A673 (cell line): ENCODE results near the gene LRRC42.

Source experiments
- EZH2 ChIP-seq: fragments of 200-600 bp; sonication (generic); IDR thresholded peaks from 2 replicates; pipeline ENCODE4 v1.6.1; 2017; ENCODE audit warnings: borderline replicate concordance, low read depth, mild to moderate bottlenecking, mixed read lengths, antibody characterized with exemption, low read length; ENCODE audit not compliant: poor library complexity, severe bottlenecking
- TF ChIP-seq, protein P1 (sequence below): fragments of 300-800, 200-600 bp; sonication (generic); conservative IDR thresholded peaks from 2 replicates; pipeline ENCODE4 v1.5.1; 2017; ENCODE audit warnings: low read depth, mild to moderate bottlenecking, antibody characterized with exemption, low read length, moderate library complexity, mixed read lengths

- no peak for TF ChIP-seq EZH2
- TF ChIP-seq, protein P1, sequence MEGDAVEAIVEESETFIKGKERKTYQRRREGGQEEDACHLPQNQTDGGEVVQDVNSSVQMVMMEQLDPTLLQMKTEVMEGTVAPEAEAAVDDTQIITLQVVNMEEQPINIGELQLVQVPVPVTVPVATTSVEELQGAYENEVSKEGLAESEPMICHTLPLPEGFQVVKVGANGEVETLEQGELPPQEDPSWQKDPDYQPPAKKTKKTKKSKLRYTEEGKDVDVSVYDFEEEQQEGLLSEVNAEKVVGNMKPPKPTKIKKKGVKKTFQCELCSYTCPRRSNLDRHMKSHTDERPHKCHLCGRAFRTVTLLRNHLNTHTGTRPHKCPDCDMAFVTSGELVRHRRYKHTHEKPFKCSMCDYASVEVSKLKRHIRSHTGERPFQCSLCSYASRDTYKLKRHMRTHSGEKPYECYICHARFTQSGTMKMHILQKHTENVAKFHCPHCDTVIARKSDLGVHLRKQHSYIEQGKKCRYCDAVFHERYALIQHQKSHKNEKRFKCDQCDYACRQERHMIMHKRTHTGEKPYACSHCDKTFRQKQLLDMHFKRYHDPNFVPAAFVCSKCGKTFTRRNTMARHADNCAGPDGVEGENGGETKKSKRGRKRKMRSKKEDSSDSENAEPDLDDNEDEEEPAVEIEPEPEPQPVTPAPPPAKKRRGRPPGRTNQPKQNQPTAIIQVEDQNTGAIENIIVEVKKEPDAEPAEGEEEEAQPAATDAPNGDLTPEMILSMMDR, result no peak
Observed at GRCh38 chr1:54014009-54014629, 68.0 kb downstream of the LRRC42 start.
